ENCODE results near the gene ST8SIA4.
"Not testable (repeated sequence)": the region's sequence is repeated elsewhere in the genome, so short reads cannot be mapped to it uniquely, and the experiment has no call there.

Gene ST8SIA4

DNA sequence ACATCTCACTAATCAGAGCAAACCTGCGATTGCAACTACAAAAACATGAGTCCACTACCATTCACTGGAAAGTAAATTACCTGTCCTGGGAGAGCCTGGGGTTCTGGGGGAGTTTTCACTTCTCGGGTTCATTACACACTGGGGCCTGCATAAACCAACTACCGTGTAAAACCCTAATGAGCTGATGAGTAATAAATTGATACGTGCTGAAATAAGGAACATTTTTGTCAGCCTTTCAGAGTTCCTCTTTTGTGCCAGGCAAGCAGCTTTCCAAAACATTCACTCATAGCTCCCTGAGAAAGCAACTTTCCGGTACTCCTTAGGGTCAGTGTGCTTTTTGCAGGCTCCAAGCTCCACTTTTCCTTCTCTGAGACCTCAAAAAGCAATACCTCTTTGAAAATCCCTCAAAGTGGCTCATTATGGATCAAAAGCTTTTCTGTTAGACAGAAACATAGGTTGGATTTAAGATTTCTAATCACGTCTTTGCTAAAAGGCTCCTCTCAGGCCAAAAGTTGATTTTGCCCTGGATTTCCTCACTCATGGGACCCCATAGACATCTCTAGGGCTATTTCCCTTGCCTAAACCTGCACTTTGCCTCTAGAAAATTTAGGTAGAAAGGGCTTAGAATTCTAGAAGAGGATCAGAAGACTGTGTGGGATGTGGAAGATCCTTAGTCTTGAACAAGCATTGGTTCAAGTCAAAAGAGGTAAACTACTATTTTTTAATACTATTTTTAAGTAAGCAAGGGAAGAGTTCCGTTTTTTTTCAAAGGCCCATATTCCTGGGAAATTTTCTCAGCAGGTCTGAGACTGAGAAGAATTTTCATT lies 74.8 kb downstream of the ST8SIA4 start:
- peak; percentile 84 to 97 (median 93) for DNase-seq

DNA sequence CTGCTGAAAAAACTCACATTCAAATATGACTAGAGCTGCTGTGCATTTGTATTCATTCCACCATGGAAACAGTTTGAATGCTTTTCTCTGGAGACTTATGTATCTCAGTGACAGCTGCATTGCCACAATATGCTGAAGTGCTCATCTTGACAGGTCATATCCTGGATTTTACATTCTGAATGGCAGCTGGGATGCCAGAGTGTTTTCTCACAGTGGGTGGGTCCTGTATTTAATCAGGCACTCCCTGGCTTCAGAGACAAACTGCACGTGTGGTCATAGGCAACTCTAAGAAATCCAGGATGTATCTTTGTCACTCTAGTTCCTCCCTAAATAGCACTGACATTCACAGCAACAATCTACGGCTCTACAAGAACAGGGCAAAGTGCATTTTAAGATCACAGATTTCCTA lies 75.6 kb downstream of the ST8SIA4 start:
- peak; percentile 70 to 91 (median 72) for DNase-seq

DNA sequence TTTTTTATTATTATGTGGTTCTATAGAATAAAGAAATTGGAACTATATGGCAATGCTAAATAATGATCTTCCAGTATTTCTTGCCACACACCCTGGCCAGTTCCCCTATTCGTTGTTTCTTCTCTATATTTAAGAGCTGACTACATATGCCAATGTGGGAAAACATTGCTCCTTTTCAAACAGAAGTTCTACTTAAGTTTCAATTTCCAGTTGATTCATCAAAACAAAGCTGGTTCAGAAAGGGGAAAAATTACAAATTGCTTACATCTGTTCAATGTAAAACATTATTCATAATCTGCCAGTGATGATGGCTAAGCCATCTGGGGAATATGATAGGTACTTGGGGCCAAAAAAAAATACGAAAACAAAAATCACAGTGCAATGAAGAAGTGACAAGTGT lies 76.9 kb downstream of the ST8SIA4 start:
- DNase-seq = peak; percentile 82 to 99 (median 96)

DNA sequence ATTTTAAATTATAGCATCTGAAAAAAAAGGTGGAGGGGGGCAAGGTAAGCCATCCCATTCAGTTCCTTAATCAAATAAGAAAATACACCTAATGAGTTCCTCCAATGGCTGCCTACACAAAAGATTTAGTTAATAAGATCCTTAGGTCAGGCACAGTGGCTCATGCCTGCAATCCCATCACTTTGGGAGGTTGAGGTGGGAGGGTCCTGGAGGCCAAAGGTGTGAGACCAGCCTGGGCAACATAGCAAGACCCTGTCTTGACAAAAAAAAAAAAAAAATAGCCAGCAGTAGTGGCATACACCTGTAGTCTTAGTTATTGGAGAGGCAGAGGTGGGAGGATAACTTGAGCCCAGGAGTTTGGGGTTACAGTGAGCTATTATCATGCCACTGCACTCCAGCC lies 78.4 kb downstream of the ST8SIA4 start:
- no peak for DNase-seq

DNA sequence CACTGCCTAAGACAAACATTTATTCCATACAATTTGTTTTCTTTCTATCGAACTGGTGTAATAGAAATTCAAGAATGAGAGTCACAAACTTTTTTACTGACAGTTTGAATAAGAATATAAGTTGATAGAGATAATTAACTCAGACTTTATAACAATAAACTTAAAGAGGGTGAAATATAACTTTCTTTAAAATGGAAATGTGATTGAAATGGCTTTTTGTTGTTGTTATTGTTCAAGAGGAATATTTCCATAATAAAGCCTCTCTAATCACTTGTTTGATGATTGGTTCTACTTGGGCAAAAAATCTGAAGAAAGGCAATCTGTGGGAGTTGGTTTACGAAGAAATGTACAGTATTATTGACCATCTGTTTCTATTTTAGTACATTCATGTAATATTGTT lies 79.3 kb downstream of the ST8SIA4 start:
- no peak for DNase-seq

DNA sequence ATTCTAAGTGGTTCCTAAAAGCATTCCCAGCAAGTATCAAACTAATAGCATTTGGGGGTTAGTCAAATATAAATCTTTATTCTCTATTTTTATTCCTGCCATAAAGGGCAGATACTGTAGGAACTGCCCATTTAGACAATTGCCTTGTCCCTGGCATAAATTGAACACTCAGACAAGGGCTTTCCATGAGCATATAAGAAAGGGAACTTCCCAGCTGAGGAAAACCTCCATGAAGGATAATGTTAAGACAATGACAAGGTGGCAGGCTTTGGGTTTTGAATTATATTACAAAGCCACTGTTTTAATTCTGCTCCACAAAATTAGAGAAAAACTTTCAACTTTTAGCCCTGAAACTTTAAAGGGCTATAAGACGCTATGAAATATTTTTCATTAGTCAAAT lies 81.3 kb downstream of the ST8SIA4 start:
- peak in 2 of 3 donors; percentile 58 to 67 for DNase-seq

DNA sequence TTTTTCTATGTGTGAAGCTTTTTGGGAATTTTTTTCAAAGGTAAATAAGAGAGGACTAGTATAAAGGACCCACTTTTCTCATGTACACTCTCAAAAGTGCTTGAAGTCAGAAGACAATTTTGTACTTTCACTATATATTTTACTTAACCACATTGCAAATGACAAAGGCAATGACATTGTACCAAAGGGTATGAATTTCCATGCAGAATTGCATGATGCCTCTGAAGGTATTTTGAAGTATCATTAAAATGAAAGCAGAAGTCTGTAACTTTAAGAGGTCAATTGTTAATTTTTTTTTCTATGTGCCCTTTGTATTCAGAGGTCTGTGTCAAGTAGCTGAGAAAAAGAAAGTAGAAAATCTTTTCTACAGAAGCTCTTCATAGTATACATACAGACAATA lies 84.7 kb downstream of the ST8SIA4 start:
- no peak for DNase-seq

DNA sequence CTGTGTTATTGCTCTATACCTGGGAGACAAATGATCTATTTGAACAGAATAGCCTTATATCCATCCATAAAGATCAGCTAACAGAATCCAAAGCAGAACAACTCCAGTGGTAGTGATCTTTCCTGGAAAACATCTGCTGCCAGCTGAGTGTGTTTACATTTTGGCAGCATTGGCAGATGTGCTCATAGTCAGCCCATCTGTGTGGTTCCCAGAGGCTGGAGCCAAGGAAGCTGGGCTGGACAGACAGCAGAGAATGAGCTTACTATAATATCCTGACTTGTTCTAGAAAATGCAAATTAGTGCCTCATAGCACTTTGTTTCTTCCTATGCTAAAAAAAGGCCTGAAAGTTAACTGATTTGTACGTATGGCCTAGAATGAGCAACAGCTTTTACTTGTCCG lies 99.7 kb downstream of the ST8SIA4 start:
- DNase-seq = no peak

DNA sequence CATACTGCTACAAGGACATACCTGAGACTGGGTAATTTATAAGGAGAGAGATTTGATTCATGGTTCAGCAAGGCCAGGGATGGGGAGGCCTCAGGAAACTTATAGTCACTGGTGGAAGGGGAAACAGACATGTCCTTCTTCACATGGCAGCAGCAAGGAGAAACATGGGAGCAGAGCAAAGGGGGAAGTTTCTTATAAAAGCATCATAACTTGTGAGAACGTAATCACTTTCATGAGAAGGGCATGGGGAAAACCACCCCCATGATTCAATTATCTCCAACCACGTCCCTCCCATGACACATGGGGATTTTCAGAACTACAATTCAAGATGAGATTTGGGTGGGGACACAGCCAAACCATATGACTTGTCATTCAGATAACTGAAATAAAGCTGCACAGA lies 100.9 kb downstream of the ST8SIA4 start:
- DNase-seq = peak in 2 of 3 donors; percentile 42 to 73

DNA sequence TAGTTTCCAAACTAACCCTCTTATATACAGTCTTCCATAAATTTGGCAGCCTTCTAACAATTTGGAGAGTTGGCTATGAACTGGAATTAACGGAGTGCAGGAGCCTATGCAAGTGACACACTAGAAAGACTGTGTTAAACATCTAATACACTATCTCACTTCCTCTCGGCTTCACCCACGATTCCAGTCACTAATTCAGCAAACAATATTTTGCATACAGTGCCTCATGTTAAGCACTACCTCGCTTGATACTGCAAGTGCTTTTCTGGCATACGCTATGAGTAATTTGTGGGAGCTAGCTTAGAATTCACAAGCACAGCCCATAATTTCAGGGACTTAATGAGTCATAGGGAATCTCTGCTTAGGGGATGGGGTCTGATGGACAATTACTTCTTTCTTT lies 102.5 kb downstream of the ST8SIA4 start:
- peak in 2 of 3 donors; percentile 47 to 70 for DNase-seq

DNA sequence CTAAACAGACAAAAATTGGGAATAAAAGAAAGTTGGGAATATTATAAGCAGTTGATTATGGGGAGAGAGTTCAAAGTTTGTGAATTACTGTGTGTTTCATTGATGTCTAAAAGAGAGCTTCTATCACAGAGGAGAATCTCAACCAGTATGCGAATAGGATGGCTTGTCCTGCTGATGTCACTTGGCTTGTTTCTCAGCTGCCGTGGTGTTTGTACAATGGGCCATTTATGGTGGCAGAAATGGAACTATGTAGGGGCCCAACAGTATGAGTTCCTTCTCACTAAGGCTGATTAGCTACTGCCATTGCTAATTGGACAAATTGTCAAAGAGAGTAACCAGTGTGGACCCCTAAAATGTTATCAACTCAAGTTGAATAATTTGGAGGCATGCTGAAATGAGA lies 103.9 kb downstream of the ST8SIA4 start:
- DNase-seq = no peak

DNA sequence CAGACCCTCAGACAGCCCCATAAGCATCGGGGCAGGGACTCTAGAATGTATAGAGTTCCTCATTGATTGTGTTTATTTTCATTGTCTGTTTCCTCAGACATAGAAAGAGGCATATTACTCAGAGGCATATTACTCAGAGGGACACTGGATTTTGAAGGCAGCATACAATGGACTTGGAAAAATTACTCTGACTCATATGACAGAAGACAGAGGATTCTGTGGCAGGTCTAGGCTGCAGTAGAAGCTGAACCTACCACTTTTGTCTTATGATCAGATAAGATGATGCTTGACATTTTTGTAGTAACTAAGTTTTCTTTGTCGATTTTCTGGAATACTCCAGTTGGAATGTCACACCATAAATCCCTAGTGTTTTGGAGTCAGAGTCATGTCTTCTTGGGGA lies 105.2 kb downstream of the ST8SIA4 start:
- peak; percentile 41 to 76 (median 70) for DNase-seq

DNA sequence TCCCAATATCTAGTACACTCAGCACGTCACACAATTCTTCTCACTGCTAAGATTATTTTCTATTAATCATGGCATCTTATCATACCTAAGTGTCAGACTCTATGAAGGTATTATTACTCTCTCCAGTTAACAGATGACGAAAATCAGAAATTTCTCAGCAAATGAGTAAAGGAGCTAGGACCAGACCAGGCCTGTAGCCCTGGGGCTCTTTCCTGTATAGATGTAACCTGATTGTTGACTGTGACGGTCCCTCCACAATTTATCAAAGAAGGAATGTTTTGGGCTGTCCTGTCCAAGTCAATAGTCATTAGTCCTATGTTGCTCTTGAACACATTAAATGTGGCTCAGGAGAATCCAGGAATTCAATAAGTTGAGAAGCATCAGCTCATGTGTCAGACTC lies 106.2 kb downstream of the ST8SIA4 start:
- no peak for DNase-seq

DNA sequence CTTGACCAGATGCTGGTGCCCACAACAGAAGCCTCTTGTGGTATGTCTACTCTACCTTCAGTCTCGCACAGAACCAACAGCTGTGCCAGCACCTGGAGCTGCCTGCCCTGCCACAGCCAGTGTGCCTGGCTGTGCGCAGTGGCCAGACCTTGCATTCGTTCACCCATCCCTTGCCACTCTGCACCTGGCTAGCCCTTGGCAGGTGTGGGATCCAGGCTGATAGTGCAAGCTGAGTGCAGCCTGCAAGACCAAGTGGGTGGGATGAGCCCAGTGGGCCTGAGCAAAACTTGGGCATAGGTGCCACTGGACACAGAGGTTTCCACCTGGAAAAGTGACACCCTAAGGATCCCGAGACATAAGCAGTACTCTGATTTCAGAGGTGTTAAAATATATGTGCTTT lies 108.2 kb downstream of the ST8SIA4 start:
- no peak for DNase-seq

DNA sequence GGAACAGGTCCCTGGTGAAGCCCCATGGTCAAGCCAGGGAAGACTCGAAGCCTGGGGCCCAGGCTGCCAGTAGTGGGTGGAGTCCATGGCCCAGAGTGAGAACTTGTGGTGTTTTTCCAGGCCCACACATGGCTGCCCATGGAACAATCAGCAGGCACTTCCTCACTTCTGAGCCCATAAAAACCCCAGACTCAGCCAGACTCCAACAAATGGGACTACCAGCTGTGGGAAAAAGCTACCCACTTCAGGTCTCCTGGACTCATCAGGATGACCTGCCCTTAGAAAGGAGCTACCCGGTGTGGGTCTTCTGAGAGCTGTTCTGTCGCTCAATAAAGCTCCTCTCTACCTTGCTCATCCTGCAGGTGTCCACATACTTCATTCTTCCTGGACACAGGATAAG lies 108.9 kb downstream of the ST8SIA4 start:
- DNase-seq = no peak

DNA sequence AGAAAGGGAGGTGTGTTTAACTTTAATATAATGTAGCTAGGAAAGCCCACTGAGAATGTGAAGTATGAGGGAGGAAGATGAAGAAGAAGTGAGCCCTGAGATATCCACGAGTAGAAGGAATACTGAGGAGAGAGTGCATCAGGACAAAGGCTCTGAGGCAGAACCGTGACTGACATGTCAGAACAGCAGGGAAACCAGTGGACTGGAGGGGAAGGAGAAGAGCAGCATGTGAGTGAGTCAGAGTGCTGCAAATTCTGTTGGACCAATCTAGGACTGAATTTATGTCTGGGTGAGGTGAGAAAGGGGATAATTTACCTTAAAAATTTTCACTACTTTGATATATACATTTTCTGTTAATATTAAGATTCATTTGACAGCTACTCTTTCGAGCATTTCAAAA lies 110.3 kb downstream of the ST8SIA4 start:
- no peak for DNase-seq

DNA sequence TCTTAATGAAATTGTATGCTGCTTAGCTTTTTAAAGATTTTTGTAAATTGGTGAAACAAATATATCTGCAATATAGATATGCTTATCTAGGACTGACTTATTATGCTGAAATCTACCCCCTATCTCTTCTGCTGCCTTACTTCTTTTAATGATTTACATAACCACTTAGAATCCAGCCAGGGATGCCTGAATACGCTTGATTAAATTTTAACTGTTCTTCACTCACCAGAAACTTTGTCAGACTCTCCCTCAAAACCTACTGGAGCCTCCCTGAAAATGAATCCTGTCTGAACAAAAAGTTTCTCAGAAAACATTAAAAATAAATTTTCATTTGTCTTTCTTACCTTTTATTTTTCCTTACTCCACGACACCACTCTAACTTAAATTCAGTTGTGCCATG lies 111.7 kb downstream of the ST8SIA4 start:
- DNase-seq = no peak

DNA sequence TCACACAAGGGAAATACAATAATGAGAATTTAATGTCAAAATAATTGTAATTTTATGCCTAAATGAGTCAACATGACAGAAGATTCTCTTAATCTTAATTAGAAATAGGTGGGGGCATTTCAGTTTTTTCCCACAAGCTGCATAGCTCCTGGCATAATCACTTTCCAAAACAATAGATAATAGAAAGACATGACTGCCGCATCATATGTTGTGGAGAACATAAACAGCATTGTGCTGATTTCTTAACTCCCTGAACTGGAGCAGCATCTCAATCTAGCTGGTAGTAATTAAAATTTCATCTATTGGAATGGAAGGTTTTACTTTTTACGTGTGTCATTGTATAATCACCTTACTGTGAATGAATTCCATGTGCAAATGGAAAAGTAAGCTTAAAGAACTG lies 112.1 kb downstream of the ST8SIA4 start:
- no peak for DNase-seq

DNA sequence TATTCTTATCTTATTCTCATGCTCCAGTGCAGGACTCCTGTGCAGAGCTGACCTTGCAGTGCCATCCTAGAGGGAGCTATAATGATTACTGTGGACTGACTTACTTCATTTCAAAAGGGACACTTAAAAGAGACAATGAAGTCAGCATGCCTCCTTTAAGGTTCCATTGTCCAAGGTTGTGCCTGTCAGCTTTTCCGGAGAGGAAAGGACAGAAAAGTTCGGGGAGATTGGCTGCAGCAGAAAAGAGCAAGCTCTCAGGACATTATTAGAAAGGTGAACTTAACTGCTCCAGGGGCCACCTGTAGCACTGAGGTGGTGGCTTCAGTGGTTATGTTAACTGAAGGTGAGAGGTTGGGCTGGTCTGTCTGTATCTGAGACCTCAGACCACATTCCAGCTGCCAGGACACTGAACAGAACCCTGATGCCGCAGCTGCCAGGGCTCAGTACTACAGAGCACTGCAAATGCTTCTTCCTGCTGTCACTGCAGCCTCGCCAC lies 112.9 kb downstream of the ST8SIA4 start:
- peak in 2 of 3 donors; percentile 18 to 21 for DNase-seq

DNA sequence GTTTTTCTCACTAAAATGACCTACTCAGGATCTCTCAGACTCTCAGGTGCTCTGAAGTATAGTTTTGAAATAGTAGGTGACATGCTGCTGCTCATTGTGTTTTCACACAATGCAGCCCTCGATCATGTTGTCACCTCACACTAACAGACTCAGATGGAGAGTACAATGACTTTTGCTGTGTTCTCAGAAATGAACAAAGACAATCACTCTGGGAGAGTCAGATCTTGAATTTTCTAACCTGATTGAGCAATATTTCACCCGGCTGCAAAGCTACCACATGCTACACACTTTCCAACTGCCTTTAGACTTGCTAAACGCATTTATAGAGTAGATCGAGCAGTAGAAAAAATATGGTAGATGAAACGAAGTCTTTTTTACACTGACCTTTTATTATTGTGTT lies 113.4 kb downstream of the ST8SIA4 start:
- no peak for DNase-seq

DNA sequence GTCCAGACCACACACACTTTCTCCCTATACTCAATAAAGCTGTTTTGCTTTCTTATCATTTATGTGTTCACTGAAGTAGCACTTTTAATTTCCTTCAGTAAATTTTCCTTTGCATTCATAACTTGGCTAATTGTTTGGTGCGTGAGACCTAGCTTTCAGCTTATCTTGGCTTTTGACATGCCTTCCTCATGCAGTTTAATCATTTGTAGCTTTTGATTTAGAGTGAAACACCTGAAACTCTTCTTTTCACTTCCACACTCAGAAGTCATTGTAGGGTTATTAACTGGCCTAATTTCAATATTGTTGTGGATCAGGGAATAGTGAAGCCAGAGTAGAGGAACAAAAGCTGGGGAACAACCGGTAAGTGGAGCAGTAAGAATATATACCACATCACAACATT lies 114.7 kb downstream of the ST8SIA4 start:
- no peak for DNase-seq

DNA sequence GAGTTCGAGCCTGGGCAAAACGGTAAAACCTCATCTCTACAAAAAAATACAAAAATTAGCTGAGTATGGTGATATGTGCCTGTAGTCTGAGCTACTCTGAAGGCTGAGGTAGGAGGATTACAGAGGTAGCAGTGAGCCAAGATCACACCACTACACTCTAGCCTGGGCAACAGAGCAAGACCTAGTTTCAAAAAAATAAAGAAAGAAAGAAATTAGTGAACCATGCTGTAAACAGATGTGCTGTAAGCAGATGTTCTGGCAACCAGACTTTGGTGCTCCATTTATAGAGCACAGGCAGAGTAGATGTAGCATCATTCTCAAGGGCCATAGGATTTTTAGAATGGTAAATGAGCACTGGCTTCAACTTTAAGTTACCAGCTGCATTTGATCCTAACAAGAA lies 115.4 kb downstream of the ST8SIA4 start:
- DNase-seq = no peak

DNA sequence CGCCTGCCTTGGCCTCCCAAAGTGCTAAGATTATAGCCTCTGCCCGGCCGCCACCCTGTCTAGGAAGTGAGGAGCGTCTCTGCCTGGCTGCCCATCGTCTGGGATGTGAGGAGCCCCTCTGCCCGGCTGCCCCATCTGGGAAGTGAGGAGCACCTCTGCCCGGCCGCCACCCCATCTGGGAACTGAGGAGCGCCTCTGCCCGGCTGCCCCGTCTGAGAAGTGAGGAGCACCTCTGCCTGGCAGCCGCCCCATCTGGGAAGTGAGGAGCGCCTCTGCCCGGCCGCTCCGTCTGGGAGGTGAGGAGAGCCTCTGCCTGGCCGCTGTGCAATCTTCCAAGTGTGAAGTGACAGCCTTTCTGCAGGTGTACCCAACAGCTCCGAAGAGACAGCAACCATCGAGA lies 117.5 kb downstream of the ST8SIA4 start:
- DNase-seq = not testable (repeated sequence)

DNA sequence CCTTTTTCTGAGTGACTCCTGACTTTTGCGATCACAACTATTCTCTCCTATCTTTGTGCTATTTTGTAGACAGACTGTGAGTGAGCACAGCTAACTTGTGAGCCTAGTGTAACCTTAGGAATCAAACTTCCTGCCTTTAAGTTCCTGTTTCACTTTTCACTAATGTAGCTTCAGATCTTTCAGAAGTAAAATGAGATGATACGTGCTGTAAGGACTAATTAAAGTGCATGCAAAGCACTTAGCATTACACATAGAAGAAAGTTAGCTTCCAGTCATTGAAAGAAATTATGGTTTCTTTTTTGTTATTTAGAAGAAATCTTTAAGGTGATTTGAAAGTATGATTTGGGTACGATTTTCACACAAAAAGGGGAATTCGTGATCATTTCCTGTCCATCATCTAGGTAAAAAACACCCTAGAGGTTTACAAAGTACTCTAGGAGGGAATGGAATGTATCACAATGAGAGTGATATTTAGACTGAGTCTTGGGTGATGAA lies 122.7 kb downstream of the ST8SIA4 start:
- DNase-seq = peak; percentile 55 to 78 (median 77)
